Measurements from ENCODE around the gene CLDN15. TPM values are rescaled to one million over a fixed set of nuclear protein-coding genes. Genes with fewer than 3 reads are reported as not detected.
A peak's percentile ranks its signal among the peaks of the same experiment; 100 is the strongest.

Gene CLDN15
- total RNA-seq, 5 donors from 2014 or later (not counting 1 experiment from before 2014, with no cell fraction given): 23.1 to 47.7 (median 44.8) TPM

DNA sequence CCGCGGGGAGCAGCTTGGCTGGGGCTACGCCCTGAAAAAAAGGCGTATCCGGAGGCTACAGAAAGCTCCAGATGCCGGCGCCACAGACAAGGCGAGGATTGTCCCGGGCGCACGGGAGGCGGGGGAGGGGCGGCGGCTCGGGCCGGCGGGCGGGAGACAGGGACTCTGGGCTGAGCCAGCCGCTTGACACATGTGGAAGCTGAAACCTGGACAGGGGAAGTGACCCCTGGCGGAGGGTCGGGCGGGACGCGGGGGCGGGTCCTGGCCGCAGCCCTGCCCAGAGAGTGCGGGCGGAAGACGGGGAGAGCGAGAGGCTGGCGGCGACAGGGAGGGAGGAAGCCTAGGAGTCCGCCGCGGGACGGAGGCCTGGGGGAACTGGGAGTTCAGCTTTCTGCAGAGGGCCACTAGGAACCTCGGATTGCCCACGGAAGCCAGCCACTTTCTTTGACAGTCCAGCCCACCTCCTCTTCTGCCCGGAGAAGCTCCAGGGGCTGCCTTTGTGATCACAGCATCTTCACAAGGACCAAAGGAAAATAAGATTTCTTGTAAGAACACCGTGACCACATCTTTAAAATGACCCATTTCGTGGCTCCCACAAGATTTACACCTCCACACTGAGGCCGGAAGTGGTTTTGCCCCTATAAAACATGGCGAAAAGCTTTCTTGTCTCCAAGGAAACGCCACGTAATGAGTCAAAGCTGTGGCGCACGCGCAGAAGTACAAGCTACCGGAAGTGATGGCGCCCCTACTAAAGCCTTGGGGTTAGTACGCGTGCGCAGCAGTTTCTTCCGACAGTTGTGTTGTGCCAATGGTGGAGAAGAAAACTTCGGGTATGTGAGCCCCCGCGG, 20.0 kb downstream of the CLDN15 start, which contains the start of the genes PLOD3 and ZNHIT1:
TSS of gene PLOD3 (minus strand) at position 194 of the 848 bp plus-strand sequence. CDS start 307 bp downstream, outside the sequence.
TSS of gene ZNHIT1 (plus strand) at position 778 of the 848 bp plus-strand sequence. CDS start at position 809, 31 bp downstream.
- WGBS (ENCODE audit: insufficient coverage): under 1% methylated on average over 48 of the region's 57 CpGs
- Mint-ChIP-seq H3K36me3 (peaks cover 12% of the 10 kb centered on the region), H3K4me1 (peaks cover 45 to 57% (median 51%) of the 10 kb centered on the region in 3 donors), H3K9me3 (no peaks in the 10 kb centered on the region), H3K4me3 (peak within 1 kb of the TSS; percentile 90 to 96 (median 95)), H3K27me3 (no peaks in the 10 kb centered on the region), H3K27ac (peak within 1 kb of the TSS; percentile 81 to 86)
- Histone ChIP-seq H3K4me3 (ENCODE audit: control insufficient read depth in 1 of 2, extremely low read depth in 1 of 2, low read length in 1 of 2) (peak within 1 kb of the TSS; percentile 88 to 95), H3K4me1 (ENCODE audit: control insufficient read depth in 1 of 2, extremely low read depth in 1 of 2, insufficient read depth in 2 of 2, low read length in 2 of 2) (peaks cover 7 to 56% of the 10 kb centered on the region in 2 experiments), H3K9me3 (no peaks in the 10 kb centered on the region), H3K27ac (ENCODE audit: low read length) (peak within 1 kb of the TSS; percentile 77), H3K27me3 (replicated peaks in 1 of 2; ENCODE audit: control insufficient read depth in 2 of 2, extremely low read depth in 1 of 2, insufficient read depth in 2 of 2, low read length in 1 of 2) (no peaks in the 10 kb centered on the region), H3K36me3 (ENCODE audit: control insufficient read depth in 2 of 2, extremely low read depth in 1 of 2, insufficient read depth in 1 of 2, low read length in 1 of 2) (peaks cover 5 to 15% of the 10 kb centered on the region in 2 donors)
- DNase-seq (peak; percentile 88 to 99 (median 94)), ATAC-seq (replicated peaks in 1 of 4) (peak; percentile 70 to 84 (median 74))
- POLR2A ChIA-PET: interaction anchor here in 1 of 2 donors (0.6 to 1.8 kb wide), 10 partner anchors 27 to 1809 kb away, joined by 3 to 11 read pairs (median 3); partner anchors contain the start of genes BUD31, FIS1, IFT22 and VGF
- CTCF ChIA-PET: interaction anchor here (0.5 to 4.6 kb wide), 17 partner anchors 9 to 512 kb away, joined by 3 to 39 read pairs (median 5); partner anchors contain the start of gene FIS1 (in 1 of the 2)

DNA sequence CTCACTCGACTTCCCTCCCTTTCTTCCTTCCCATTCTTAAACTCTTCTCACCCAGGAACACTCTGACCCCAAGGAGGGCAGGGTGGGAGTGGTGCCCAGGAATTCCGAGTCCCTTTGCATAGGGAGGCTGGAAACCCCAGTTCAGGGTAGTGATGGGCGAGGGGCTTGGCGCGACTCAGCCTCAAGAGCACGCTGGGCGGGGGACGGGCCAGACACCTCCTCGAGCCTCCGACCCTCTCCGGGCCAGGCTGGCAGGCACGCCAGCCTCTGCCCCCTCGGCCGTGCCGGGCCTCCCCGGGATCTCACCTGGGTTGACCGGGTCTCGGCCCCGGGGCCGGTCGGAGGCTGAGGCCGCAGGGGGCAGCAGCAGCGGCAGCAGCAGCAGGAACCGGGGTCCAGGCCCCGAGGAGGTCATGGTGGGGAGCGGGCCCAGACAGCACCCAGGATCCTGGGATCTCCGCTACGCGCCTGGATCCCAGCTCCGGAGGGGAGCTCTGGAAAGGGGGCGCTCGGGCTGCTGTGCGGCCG, 20.7 kb downstream of the CLDN15 start:
- Histone ChIP-seq H3K4me3 (ENCODE audit: control insufficient read depth in 1 of 2, extremely low read depth in 1 of 2, low read length in 1 of 2) (peak overlapping the region; percentile 88 to 95), H3K36me3 (ENCODE audit: control insufficient read depth in 2 of 2, extremely low read depth in 1 of 2, insufficient read depth in 1 of 2, low read length in 1 of 2) (peaks cover 4 to 16% of the 10 kb centered on the region in 2 donors), H3K4me1 (ENCODE audit: control insufficient read depth in 1 of 2, extremely low read depth in 1 of 2, insufficient read depth in 2 of 2, low read length in 2 of 2) (peaks cover 7 to 54% of the 10 kb centered on the region in 2 experiments), H3K27ac (ENCODE audit: low read length) (peak overlapping the region; percentile 77), H3K27me3 (replicated peaks in 1 of 2; ENCODE audit: control insufficient read depth in 2 of 2, extremely low read depth in 1 of 2, insufficient read depth in 2 of 2, low read length in 1 of 2) (no peaks in the 10 kb centered on the region), H3K9me3 (no peaks in the 10 kb centered on the region)
- ChIA-PET CTCF (interaction anchor here in 1 of 2 donors (0.7 to 4.6 kb wide), 3 partner anchors 27 to 120 kb away, joined by 3 to 39 read pairs (median 22); no protein-coding TSS in a partner anchor), POLR2A (interaction anchor here in 1 of 2 donors (0.6 to 0.7 kb wide), 3 partner anchors 36 to 1808 kb away, joined by 3 to 4 read pairs (median 3); partner anchors contain the start of gene BUD31)
- peak in 3 of 4 experiments; percentile 10 to 13 (median 13) for ATAC-seq (replicated peaks in 1 of 4)
- 4% methylated on average over 33 of the region's 34 CpGs for WGBS (ENCODE audit: insufficient coverage)
- peak overlapping the region; percentile 65 to 86 for H3K27ac Mint-ChIP-seq
- H3K27me3 Mint-ChIP-seq: no peaks in the 10 kb centered on the region
- no peaks in the 10 kb centered on the region for H3K9me3 Mint-ChIP-seq
- peak overlapping the region; percentile 90 to 96 (median 95) for H3K4me3 Mint-ChIP-seq
- peaks cover 42 to 52% (median 47%) of the 10 kb centered on the region in 3 donors for H3K4me1 Mint-ChIP-seq
- peak in 2 of 35 experiments; percentile 13 to 19 for DNase-seq
- H3K36me3 Mint-ChIP-seq: peaks cover 8% of the 10 kb centered on the region

DNA sequence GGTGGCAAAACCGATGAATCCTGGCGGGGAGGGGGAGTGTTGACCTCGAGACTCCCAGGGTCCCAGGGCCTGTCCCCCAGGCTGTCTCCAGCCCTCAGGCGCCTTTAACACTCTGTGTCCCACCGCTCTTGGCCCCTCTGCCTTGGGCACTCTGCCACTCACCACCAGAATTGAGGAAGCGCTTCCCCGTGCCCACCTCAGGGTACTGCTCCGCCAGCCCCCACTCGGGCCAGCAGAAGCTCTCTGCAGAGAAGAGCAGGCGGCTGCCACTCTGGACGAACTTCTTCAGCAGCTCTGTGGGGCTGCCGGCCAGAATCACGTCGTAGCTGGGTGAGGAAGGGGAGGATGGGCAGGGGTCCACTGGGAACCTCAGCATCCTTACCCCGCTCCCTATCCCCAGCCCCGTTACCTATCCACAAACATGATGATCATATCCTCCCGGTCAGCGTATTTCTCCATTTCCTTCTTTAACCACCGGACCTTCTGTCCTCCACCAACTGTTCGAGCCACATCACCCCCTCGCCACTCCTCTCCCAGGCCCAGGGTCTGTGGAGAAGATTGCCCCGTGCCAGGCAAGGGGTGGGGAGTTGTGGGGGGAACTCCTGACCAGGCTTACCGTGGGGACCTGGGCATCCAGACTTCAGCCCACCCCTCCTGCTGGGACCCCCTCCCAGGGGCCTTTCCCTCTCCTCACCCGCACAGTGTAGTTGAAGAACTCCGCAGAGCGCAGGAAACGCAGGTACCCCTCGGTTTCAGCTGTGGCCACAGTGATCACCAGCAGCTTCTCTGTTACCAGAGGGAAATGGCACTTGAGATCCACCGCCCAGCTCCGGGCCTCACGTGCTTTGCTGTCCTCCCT, 21.4 kb downstream of the CLDN15 start:
- Mint-ChIP-seq H3K4me3 (peak overlapping the region; percentile 90 to 96 (median 95)), H3K9me3 (no peaks in the 10 kb centered on the region), H3K27me3 (no peaks in the 10 kb centered on the region), H3K27ac (peak overlapping the region; percentile 65 to 86), H3K4me1 (peaks cover 35 to 47% (median 43%) of the 10 kb centered on the region in 3 donors), H3K36me3 (peaks cover 3% of the 10 kb centered on the region)
- Histone ChIP-seq H3K4me1 (ENCODE audit: control insufficient read depth in 1 of 2, extremely low read depth in 1 of 2, insufficient read depth in 2 of 2, low read length in 2 of 2) (peaks cover 7 to 49% of the 10 kb centered on the region in 2 experiments), H3K36me3 (ENCODE audit: control insufficient read depth in 2 of 2, extremely low read depth in 1 of 2, insufficient read depth in 1 of 2, low read length in 1 of 2) (peaks cover 4 to 19% of the 10 kb centered on the region in 2 donors), H3K9me3 (no peaks in the 10 kb centered on the region), H3K27me3 (replicated peaks in 1 of 2; ENCODE audit: control insufficient read depth in 2 of 2, extremely low read depth in 1 of 2, insufficient read depth in 2 of 2, low read length in 1 of 2) (no peaks in the 10 kb centered on the region), H3K27ac (ENCODE audit: low read length) (peak overlapping the region; percentile 32), H3K4me3 (ENCODE audit: control insufficient read depth in 1 of 2, extremely low read depth in 1 of 2, low read length in 1 of 2) (peak overlapping the region; percentile 88 to 95)
- POLR2A ChIA-PET: interaction anchor here in 1 of 2 donors (0.7 kb wide), 1 partner anchor 661 kb away, joined by 3 read pairs; no protein-coding TSS in a partner anchor
- ATAC-seq (replicated peaks in 1 of 4): no peak
- CTCF ChIA-PET: interaction anchor here (0.6 to 4.6 kb wide), 3 partner anchors 28 to 339 kb away, joined by 7 to 39 read pairs (median 22); no protein-coding TSS in a partner anchor
- no peak for DNase-seq
- 74% methylated on average over 10 of the region's 31 CpGs for WGBS (ENCODE audit: insufficient coverage)

DNA sequence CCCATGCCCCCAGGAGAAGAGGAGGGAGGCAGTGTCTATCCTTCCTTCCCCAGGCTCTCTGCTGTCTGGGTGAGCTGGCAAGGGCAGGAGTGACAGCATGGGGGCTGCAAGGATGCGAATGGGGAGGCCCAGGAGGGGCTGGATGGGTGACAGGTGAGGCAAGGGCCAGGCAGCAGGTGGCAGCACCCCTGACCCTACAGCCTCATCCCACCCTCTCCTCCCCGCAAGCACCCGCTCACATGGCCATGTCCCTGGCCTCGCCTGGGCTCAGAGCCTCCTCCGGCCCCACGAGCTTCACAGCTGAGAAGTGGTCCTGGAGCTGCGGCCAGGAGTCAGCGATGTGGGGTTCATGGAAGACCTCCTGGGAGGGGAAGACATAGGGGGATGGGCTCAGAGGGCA, 25.6 kb downstream of the CLDN15 start:
- H3K4me1 Mint-ChIP-seq: peaks cover 8 to 14% (median 13%) of the 10 kb centered on the region in 3 donors
- no peak for ATAC-seq (replicated peaks in 1 of 4)
- no peak overlapping the region for H3K4me3 ChIP-seq (ENCODE audit: control insufficient read depth in 1 of 2, extremely low read depth in 1 of 2, low read length in 1 of 2)
- peaks cover 14% of the 10 kb centered on the region for H3K36me3 Mint-ChIP-seq
- no peak overlapping the region for H3K27ac Mint-ChIP-seq
- peaks cover 3 to 14% of the 10 kb centered on the region in 2 experiments for H3K4me1 ChIP-seq (ENCODE audit: control insufficient read depth in 1 of 2, extremely low read depth in 1 of 2, insufficient read depth in 2 of 2, low read length in 2 of 2)
- WGBS (ENCODE audit: insufficient coverage): 93% methylated on average over 6 of the region's 8 CpGs
- ChIA-PET POLR2A (no interaction called here), CTCF (no interaction called here)
- no peaks in the 10 kb centered on the region for H3K9me3 ChIP-seq
- peaks cover 18 to 27% of the 10 kb centered on the region in 2 donors for H3K36me3 ChIP-seq (ENCODE audit: control insufficient read depth in 2 of 2, extremely low read depth in 1 of 2, insufficient read depth in 1 of 2, low read length in 1 of 2)
- no peak for DNase-seq
- no peaks in the 10 kb centered on the region for H3K27me3 ChIP-seq (replicated peaks in 1 of 2; ENCODE audit: control insufficient read depth in 2 of 2, extremely low read depth in 1 of 2, insufficient read depth in 2 of 2, low read length in 1 of 2)
- H3K27me3 Mint-ChIP-seq: no peaks in the 10 kb centered on the region
- no peak overlapping the region for H3K4me3 Mint-ChIP-seq
- no peak overlapping the region for H3K27ac ChIP-seq (ENCODE audit: low read length)
- no peaks in the 10 kb centered on the region for H3K9me3 Mint-ChIP-seq

DNA sequence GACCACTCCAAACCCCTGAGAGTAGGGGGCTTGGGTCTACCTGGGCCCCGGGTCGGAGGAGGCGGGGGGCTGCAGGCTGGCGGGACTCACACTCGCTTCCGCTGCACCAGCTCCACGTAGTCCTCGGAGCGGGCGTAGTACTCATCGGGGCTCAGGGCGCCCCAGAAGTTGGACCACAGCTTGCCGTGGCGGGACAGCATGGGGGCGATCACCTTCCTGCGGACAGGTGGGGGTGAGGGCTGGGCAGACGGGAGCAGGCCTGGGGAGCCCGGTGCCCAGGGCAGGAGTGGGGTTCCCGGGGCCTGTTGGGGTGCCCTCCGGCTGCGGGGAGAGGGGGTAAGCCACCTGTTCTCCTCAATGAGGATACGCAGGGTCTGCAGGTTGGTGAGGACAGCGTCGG, 26.1 kb downstream of the CLDN15 start:
- no peaks in the 10 kb centered on the region for H3K9me3 ChIP-seq
- peaks cover 4 to 10% (median 9%) of the 10 kb centered on the region in 3 donors for H3K4me1 Mint-ChIP-seq
- no peak overlapping the region for H3K4me3 Mint-ChIP-seq
- ATAC-seq (replicated peaks in 1 of 4) (no peak), DNase-seq (no peak)
- no peaks in the 10 kb centered on the region for H3K9me3 Mint-ChIP-seq
- H3K27ac Mint-ChIP-seq: no peak overlapping the region
- peaks cover 0 to 9% of the 10 kb centered on the region in 2 experiments for H3K4me1 ChIP-seq (ENCODE audit: control insufficient read depth in 1 of 2, extremely low read depth in 1 of 2, insufficient read depth in 2 of 2, low read length in 2 of 2)
- H3K36me3 ChIP-seq (ENCODE audit: control insufficient read depth in 2 of 2, extremely low read depth in 1 of 2, insufficient read depth in 1 of 2, low read length in 1 of 2): peaks cover 18 to 27% of the 10 kb centered on the region in 2 donors
- no peak overlapping the region for H3K4me3 ChIP-seq (ENCODE audit: control insufficient read depth in 1 of 2, extremely low read depth in 1 of 2, low read length in 1 of 2)
- WGBS (ENCODE audit: insufficient coverage): 95% methylated on average over 22 of the region's 24 CpGs
- H3K27me3 Mint-ChIP-seq: no peaks in the 10 kb centered on the region
- H3K36me3 Mint-ChIP-seq: peaks cover 17% of the 10 kb centered on the region
- ChIA-PET CTCF (no interaction called here), POLR2A (no interaction called here)
- no peaks in the 10 kb centered on the region for H3K27me3 ChIP-seq (replicated peaks in 1 of 2; ENCODE audit: control insufficient read depth in 2 of 2, extremely low read depth in 1 of 2, insufficient read depth in 2 of 2, low read length in 1 of 2)
- no peak overlapping the region for H3K27ac ChIP-seq (ENCODE audit: low read length)

All from T-cell (primary cell).